Endothelial cell of umbilical vein (primary cell): ENCODE measurements around the gene PLA2G5.

Source experiments
- EZH2 ChIP-seq: IDR thresholded peaks from 2 replicates; pipeline ENCODE4 v1.6.1; 2012; ENCODE audit warnings: borderline replicate concordance, low read depth, mild to moderate bottlenecking, moderate library complexity, low read length, inconsistent platforms; ENCODE audit not compliant: severe bottlenecking
- GATA2 ChIP-seq: IDR thresholded peaks from 2 replicates; pipeline ENCODE4 v1.7.0; 2011; ENCODE audit warnings: low read depth, mild to moderate bottlenecking, moderate library complexity, mixed read lengths, low read length; ENCODE audit not compliant: insufficient read length, insufficient read depth
- JUN ChIP-seq: IDR thresholded peaks from 2 replicates; pipeline ENCODE4 v1.6.1; 2011; ENCODE audit warnings: borderline replicate concordance, low read depth; ENCODE audit not compliant: insufficient read length, insufficient read depth
- MYC ChIP-seq: IDR thresholded peaks from one replicate; pipeline ENCODE4 v1.6.1; 2011; ENCODE audit warnings: mild to moderate bottlenecking, low read depth, low read length
- POLR2A ChIP-seq: IDR thresholded peaks from 2 replicates; pipeline ENCODE4 v1.6.1; 2012; ENCODE audit warnings: low read depth, mild to moderate bottlenecking, control low read depth, low read length
- POLR2AphosphoS5 ChIP-seq: IDR thresholded peaks from 2 replicates; pipeline ENCODE4 v1.6.1; 2012; ENCODE audit warnings: low read depth, mild to moderate bottlenecking, control low read depth, low read length, moderate library complexity; ENCODE audit not compliant: insufficient read depth
- TF ChIP-seq, protein P1 (sequence below), 2 donors: IDR thresholded peaks; 1 replicate in 1 of 2; 2 replicates in 1 of 2; pipeline ENCODE4 v1.5.1; 2011; ENCODE audit warnings: low read length in 2 of 2, mild to moderate bottlenecking in 2 of 2, moderate library complexity in 2 of 2, control low read depth in 1 of 2, inconsistent platforms in 1 of 2, low read depth in 1 of 2; ENCODE audit not compliant: insufficient read depth in 1 of 2; ENCODE audit errors: extremely low read depth in 1 of 2
- TF ChIP-seq, protein P2 (sequence below): IDR thresholded peaks from 2 replicates; pipeline ENCODE4 v1.6.1; 2011; ENCODE audit not compliant: insufficient read depth, insufficient read length

DNA sequence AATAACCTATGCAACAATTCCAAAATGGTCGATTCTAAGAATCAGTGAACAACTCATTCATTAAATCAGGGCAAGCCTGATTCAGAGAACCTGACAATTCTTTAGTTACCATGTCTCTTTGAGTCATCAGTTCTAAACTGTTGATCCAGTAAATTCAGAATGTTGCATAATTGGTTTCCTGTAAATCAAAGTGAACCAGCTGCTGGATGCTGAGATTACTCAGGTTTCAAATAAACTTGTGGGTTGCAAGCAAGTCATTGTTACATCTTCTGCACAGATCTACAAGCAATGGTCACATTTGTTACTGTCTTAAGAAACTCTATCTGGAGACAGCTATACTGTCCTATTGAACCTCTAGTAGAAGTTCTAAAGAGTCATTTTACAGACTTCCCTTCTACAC lies 32.9 kb downstream of the PLA2G5 start:
- TF ChIP-seq, protein P1, sequence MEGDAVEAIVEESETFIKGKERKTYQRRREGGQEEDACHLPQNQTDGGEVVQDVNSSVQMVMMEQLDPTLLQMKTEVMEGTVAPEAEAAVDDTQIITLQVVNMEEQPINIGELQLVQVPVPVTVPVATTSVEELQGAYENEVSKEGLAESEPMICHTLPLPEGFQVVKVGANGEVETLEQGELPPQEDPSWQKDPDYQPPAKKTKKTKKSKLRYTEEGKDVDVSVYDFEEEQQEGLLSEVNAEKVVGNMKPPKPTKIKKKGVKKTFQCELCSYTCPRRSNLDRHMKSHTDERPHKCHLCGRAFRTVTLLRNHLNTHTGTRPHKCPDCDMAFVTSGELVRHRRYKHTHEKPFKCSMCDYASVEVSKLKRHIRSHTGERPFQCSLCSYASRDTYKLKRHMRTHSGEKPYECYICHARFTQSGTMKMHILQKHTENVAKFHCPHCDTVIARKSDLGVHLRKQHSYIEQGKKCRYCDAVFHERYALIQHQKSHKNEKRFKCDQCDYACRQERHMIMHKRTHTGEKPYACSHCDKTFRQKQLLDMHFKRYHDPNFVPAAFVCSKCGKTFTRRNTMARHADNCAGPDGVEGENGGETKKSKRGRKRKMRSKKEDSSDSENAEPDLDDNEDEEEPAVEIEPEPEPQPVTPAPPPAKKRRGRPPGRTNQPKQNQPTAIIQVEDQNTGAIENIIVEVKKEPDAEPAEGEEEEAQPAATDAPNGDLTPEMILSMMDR (IDR thresholded peaks at IDR 0.05; ENCODE audit: extremely low read depth in 1 of 2, insufficient read depth in 1 of 2, low read depth in 1 of 2, low read length in 2 of 2) = no peak
- TF ChIP-seq POLR2A = no peak
- TF ChIP-seq POLR2AphosphoS5 = no peak
- TF ChIP-seq, protein P2, sequence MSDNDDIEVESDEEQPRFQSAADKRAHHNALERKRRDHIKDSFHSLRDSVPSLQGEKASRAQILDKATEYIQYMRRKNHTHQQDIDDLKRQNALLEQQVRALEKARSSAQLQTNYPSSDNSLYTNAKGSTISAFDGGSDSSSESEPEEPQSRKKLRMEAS = no peak
- no peak for TF ChIP-seq EZH2
- TF ChIP-seq MYC = no peak
- no peak for TF ChIP-seq JUN
- TF ChIP-seq GATA2 = no peak
